ENCODE data around the gene ANKRD9. TPM values are rescaled to one million over a fixed set of nuclear protein-coding genes. Genes with fewer than 3 reads are reported as not detected.

Gene ANKRD9
- total and polyA plus RNA-seq, 2 experiments from 2014 or later = 46.5 to 90.7 TPM

- no peaks in the 10 kb centered on the region for H3K27me3 ChIP-seq
- 77% methylated on average over 6 of the region's 6 CpGs for WGBS (ENCODE audit: low lambda C conversion rate, missing lambda C conversion rate)
- H3K4me1 ChIP-seq (ENCODE audit: insufficient read depth) = peaks cover 11% of the 10 kb centered on the region
- peak overlapping the region; percentile 40 for H3K4me2 ChIP-seq
- peak; percentile 77 for DNase-seq (ENCODE audit: low spot score)
- H2AFZ ChIP-seq = no peak overlapping the region
- TF ChIP-seq EZH2 (IDR thresholded peaks at IDR 0.05; ENCODE audit: borderline replicate concordance) = no peak
- no peak for TF ChIP-seq CTCF (IDR thresholded peaks at IDR 0.05; ENCODE audit: poor library complexity)
- peak overlapping the region; percentile 85 for H3K27ac ChIP-seq
- H3K36me3 ChIP-seq (replicated peaks; ENCODE audit: insufficient read depth, low read depth) = no peaks in the 10 kb centered on the region
- no peaks in the 10 kb centered on the region for H4K20me1 ChIP-seq (ENCODE audit: insufficient read depth, poor library complexity, severe bottlenecking)
- H3K9me3 ChIP-seq (ENCODE audit: low read depth) = no peaks in the 10 kb centered on the region
- H3K9me2 ChIP-seq (replicated peaks; ENCODE audit: insufficient read depth) = no peaks in the 10 kb centered on the region
- H3K4me3 ChIP-seq = no peak overlapping the region
- H3K79me2 ChIP-seq = no peaks in the 10 kb centered on the region
Measured at GRCh38 chr14:102464846-102465341, 44.7 kb downstream of the ANKRD9 start.

GRCh38 chr14:102464006-102464405 lies 45.6 kb downstream of the ANKRD9 start:
- Histone ChIP-seq H2AFZ (no peak overlapping the region), H3K27me3 (no peaks in the 10 kb centered on the region), H3K4me2 (no peak overlapping the region), H4K20me1 (ENCODE audit: insufficient read depth, poor library complexity, severe bottlenecking) (no peaks in the 10 kb centered on the region), H3K27ac (peak overlapping the region; percentile 82), H3K9me3 (ENCODE audit: low read depth) (no peaks in the 10 kb centered on the region), H3K79me2 (no peaks in the 10 kb centered on the region), H3K9me2 (replicated peaks; ENCODE audit: insufficient read depth) (no peaks in the 10 kb centered on the region), H3K36me3 (replicated peaks; ENCODE audit: insufficient read depth, low read depth) (no peaks in the 10 kb centered on the region), H3K4me3 (no peak overlapping the region), H3K4me1 (ENCODE audit: insufficient read depth) (peaks cover 11% of the 10 kb centered on the region)
- DNase-seq (ENCODE audit: low spot score) = no peak
- TF ChIP-seq EZH2phosphoT487 (IDR thresholded peaks at IDR 0.05; ENCODE audit: low read depth, severe bottlenecking, unreplicated experiment) = no peak
- TF ChIP-seq CTCF (IDR thresholded peaks at IDR 0.05; ENCODE audit: poor library complexity) = no peak
- no peak for TF ChIP-seq EZH2 (IDR thresholded peaks at IDR 0.05; ENCODE audit: borderline replicate concordance)
- WGBS (ENCODE audit: low lambda C conversion rate, missing lambda C conversion rate) = 95% methylated on average over 4 of the region's 4 CpGs

GRCh38 chr14:102462391-102462790 lies 47.2 kb downstream of the ANKRD9 start:
- Histone ChIP-seq H3K9me3 (ENCODE audit: low read depth) (no peaks in the 10 kb centered on the region), H3K27me3 (no peaks in the 10 kb centered on the region), H3K4me2 (no peak overlapping the region), H3K4me3 (no peak overlapping the region), H3K4me1 (ENCODE audit: insufficient read depth) (peaks cover 11% of the 10 kb centered on the region), H3K79me2 (no peaks in the 10 kb centered on the region), H4K20me1 (ENCODE audit: insufficient read depth, poor library complexity, severe bottlenecking) (no peaks in the 10 kb centered on the region), H3K9me2 (replicated peaks; ENCODE audit: insufficient read depth) (no peaks in the 10 kb centered on the region), H2AFZ (no peak overlapping the region), H3K36me3 (replicated peaks; ENCODE audit: insufficient read depth, low read depth) (no peaks in the 10 kb centered on the region), H3K27ac (no peak overlapping the region)
- DNase-seq (ENCODE audit: low spot score) = no peak
- no peak for TF ChIP-seq EZH2 (IDR thresholded peaks at IDR 0.05; ENCODE audit: borderline replicate concordance)
- TF ChIP-seq CTCF (IDR thresholded peaks at IDR 0.05; ENCODE audit: poor library complexity) = no peak
- TF ChIP-seq EZH2phosphoT487 (IDR thresholded peaks at IDR 0.05; ENCODE audit: low read depth, severe bottlenecking, unreplicated experiment) = no peak
- WGBS (ENCODE audit: low lambda C conversion rate, missing lambda C conversion rate) = 95% methylated on average over 4 of the region's 4 CpGs

Data from hepatocyte (in vitro differentiated cells).